Right ventricle myocardium superior (tissue), 1 donor: Measurements from ENCODE around the gene TMEM151B. TPM values are rescaled to one million over a fixed set of nuclear protein-coding genes. Genes with fewer than 3 reads are reported as not detected.
A peak's percentile ranks its signal among the peaks of the same experiment; 100 is the strongest.
"Not testable (repeated sequence)": the region's sequence is repeated elsewhere in the genome, so short reads cannot be mapped to it uniquely, and the experiment has no call there.

ENCODE experiments used
- ATAC-seq: fragments of 200-7000 bp; cut with Tn5 transposase; one replicate; pipeline ENCODE4 v1.9.1; 2020; ENCODE audit warnings: mild to moderate bottlenecking; ENCODE audit not compliant: poor library complexity
- DNase-seq: peaks from one replicate; pipeline ENCODE4 v3.0.0-alpha.2; 2020
- intact Hi-C: fragments of 100-400 bp; cut with DNase I; formaldehyde crosslinking; loops from one replicate; pipeline ENCODE4 v1.11.2; 2022
- total RNA-seq: library from RNA; stranded (reverse); fragmentation: NEBNext Ultra II Directional; extraction: Animal tissue kit (Norgen Biotek cat#: 25700); gene quantifications from one replicate; pipeline ENCODE4 v1.2.1, GENCODE V29; 2021
- donor health status: DM: no; HTN: yes; CAD: no; lungs with severe emphysema.

TMEM151B gene
- total RNA-seq, 1 donor from 2014 or later = not detected

DNA sequence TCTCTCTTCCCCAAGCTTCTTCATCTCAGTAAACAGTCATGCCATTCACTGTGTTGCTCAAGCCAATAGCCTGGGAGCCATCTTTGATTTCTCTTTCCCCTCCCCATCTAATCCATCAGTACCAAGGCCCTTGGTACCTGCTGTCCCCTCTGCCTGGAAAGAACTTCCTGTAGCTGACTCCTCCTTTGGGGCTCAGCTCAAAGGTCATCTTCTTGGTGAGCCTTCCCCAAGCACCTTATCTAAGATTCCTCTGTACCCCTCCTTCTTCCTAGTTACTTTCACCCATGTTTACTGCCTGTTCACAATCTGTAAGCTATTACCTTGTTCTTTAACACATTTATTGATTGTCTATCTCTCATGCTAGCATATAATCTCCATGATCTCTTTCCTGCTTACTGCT, 39.4 kb downstream of the TMEM151B start:
- no peak for DNase-seq
- intact Hi-C loops = loop anchor here (5.0 kb wide), 1 partner anchor 42 kb away; the partner anchor contains the start of gene NFKBIE
- no peak for ATAC-seq

DNA sequence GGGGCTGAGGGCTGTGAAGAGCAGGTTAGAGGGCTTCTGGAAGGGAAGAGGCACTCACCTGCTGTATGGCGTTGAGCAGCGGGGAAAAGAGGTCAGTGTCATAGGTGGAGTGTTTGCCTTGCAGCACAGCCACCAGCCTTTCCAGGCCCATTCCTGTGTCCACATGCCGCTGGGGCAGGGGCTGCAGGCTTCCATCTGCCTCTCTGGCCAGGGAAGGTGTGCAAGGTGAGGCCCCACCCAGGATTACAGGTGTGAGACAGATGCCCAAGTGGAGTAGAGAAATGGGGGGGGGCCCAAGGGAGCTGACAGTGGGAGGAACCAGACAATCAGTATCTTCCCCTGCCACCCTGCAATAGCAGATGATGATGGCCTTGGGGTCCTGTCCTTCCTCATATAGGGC, 40.0 kb downstream of the TMEM151B start:
- intact Hi-C loops = no loop called here

DNA sequence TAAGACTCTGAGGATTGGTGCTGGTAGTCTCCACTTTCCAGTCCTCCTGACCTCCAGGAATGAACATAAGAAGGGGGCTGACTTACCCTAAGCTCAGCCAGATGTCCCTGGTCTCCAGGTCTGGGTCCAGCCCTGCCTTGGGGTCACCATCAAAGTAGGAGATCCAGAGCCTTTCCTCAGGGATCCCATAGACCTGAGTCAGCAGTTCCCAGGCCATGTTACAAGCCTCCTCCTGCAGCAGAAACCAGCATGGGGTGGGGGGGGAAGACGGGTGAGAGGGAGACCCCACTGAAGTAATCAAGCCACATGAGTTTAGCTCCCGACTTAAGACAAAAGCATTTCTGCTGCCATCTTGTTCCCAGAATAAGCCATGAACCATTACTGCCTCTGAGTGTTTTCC, 41.1 kb downstream of the TMEM151B start:
- ATAC-seq (no peak), DNase-seq (no peak)
- intact Hi-C loops = no loop called here

More for the DNA sequence above, 40.0 kb downstream of the TMEM151B start:
- DNase-seq (no peak), ATAC-seq (no peak)

DNA sequence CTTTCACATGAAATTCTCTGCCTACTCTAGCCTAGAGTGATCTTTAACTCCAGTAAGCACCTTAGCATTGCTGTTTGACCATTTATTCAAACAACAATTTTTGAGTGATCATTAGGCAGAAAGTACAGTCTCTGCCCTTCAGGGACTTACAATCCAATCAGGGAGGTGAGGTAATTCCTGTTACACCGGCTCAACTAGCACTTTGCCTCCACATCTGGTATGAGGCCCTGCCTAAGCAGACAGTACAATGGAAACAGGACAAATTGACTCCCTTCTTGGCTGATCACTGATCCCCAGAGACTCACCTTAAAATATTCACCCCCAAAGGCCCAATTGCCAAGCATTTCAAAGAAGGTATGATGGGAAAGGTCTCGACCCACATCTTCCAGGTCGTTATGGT, 41.5 kb downstream of the TMEM151B start:
- DNase-seq = no peak
- intact Hi-C loops = no loop called here
- ATAC-seq = no peak

DNA sequence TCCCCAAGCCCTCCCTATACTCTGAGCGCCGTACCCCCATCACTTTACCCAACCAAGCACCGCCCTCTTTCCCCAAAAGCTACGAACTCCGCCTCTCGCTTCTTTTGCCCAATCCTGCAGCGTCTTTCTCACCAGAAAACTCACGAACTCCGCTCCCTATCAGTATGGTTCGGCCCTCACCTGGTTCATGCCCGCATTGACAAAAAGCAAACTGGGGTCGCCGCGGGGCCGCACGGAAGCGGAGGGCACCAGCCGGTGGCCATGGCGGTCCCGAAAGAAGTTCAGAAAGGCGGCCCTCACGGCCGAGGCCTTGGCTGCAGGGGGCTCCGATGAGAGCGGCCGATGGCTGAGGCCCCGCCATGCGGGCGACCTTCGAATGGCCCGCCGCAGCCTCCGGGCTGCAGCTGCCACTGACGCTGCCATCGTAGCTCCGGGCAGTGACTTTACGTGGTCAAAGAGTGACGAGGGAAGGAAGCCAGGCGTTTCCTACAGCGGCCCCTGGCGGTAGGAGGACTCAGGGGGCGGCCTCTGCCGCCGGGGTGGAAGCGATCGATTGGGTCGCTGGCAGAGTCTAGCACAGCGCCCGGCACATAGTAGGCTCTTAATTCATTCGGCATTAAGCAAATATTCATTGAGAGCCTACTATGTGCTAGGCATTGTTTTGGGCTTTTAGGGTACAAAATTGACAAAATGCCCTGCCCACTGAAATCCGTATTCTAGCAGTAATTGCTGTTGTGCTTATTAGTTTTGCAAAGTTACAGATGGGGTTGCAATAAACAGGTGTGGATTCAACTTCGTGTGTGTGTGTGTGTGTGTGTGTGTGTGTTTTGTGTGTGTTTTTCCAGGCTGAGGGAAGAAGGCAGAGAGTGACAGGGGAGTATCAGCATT, 42.9 kb downstream of the TMEM151B start, which contains the start of gene AARS2:
Gene AARS2, minus strand, starts transcription at position 447 of the 888 bp plus-strand sequence. Its CDS starts 24 bp downstream, at position 423.
- intact Hi-C loops = no loop called here
- peak; percentile 93 for DNase-seq

DNA sequence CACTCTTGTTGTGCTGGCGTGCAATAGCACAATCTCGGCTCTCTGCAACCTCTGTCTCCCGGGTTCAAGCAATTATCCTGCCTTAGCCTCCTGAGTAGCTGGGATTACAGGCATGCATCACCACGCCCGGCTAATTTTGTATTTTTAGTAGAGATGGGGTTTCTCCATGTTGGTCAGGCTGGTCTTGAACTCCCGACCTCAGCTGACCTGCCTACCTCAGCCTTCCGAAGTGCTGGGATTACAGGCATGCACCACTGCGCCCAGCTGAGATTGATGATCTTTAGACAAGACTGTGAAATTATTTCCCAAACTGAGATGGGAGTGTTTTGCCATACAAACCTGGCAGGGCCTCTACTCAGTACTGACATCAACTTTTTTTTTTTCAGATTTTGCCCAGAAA, 44.4 kb downstream of the TMEM151B start:
- ATAC-seq, intact Hi-C loops, DNase-seq: not testable (repeated sequence)

More for the DNA sequence above, 42.9 kb downstream of the TMEM151B start, which contains the start of gene AARS2:
- ATAC-seq = peak; percentile 95

DNA sequence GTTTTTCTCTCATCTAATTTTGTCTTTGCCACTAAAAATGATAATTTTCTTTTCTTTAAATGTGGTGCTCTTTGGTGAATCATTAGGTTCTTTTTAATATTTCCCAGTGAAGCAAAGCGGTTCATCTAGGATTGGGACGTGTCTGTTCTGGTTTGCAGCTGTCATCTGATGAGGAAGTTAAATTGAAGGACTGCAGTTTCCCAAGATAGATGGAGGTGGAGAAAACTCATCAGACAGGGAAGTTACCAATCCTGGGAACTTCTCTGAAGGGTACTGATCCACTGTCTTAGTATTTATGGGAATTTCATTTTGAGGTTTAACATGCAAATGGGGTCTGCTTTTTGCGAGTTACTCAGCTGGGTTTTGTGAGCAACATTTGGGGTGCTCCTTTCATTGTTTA, 45.3 kb downstream of the TMEM151B start:
- intact Hi-C loops = no loop called here
- ATAC-seq (no peak), DNase-seq (no peak)

DNA sequence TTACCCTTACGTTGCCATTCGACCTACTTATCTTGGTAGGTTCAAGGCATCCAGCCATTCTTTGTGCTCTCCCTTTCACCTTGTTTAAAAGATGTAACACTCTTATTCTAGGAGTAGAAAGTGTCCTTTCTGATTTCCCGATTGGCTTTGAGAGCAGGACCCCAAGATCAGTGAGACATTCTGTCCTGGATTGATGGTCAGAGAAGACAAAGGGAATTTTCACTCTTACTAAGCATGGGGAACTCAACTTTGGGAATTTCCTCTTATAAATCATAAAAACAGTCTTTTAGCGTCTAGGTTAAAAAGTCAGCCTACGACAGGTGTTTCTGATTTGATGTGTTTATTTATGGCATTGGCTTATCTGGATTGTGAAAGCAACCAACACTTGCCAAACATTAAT, 45.7 kb downstream of the TMEM151B start:
- intact Hi-C loops = no loop called here
- no peak for DNase-seq
- no peak for ATAC-seq

DNA sequence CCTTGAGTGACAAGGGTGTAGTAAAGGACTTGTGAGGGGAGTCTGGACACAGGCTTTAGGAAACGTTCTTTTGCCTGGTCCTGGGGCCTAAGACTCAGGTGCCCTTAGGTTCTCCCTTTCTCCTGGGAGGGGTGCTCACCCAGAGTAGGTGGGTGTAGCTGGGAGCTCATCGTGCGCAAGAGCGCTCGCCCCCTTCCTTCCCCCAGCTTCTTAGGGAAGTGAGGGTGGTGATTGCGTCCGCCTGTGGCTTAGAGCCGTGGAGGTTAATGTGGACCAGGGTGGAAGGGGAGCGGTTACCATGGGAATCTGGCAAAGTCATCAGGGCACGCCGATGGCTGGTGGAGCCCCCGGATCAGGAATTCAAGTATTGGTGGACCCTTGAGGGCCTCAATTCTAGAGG, 46.2 kb downstream of the TMEM151B start:
- no peak for DNase-seq
- ATAC-seq = no peak
- intact Hi-C loops = no loop called here

DNA sequence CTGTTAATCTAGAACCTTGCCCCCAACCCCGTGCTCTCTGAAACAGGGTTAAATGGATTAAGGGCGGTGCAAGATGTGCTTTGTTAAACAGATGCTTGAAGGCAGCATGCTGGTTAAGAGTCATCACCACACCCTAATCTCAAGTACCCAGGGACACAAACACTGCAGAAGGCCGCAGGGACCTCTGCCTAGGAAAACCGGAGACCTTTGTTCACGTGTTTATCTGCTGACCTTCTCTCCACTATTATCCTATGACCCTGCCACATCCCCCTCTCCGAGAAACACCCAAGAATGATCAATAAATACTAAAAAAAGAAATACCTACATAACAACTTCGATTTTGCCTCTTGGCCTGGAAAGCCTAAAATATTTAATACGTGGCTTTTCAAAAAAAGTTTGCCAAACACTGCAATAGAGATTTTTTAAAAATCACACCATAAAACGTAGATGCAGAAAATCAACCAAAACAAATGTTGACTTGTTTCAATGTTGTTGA, 46.9 kb downstream of the TMEM151B start:
- DNase-seq, ATAC-seq, intact Hi-C loops: not testable (repeated sequence)

DNA sequence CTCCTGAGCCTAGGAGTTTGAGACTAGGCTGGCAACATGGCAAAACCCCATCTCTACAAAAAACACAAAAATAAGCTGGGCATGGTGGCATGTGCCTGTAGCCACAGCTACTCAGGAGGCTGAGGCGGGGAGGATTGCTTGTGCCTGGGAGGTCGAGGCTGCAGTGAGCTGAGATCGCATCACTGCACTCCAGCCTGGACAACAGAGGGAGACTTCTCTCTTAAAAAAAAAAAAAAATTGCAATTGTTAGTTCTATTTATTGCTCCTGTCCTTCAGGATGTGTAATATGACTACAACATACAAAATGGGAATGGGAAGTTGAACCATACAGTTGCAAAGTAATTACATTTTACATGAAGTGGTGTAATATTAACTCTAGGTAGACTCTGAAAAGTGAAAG, 51.0 kb downstream of the TMEM151B start:
- intact Hi-C loops = no loop called here
- ATAC-seq (no peak), DNase-seq (no peak)

DNA sequence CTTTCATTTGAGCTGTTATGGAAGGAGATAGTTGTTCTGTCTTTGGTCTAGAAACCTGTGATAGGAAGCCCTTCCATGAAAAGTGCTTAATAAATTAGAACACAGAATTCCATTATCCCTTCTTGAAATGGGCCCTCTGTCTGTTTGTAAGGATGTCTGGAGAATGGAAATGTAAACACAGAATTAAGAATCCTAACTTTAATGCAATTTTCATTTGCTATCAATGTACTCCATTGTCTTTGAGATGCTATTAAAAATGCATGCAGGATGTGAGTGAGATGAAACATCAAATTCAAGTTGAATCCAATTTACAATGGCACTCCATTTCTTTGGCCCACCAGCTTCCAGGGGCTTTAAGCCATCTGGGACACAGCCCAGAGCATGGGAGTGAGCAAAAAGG, 56.8 kb downstream of the TMEM151B start:
- intact Hi-C loops = no loop called here
- DNase-seq (no peak), ATAC-seq (no peak)

DNA sequence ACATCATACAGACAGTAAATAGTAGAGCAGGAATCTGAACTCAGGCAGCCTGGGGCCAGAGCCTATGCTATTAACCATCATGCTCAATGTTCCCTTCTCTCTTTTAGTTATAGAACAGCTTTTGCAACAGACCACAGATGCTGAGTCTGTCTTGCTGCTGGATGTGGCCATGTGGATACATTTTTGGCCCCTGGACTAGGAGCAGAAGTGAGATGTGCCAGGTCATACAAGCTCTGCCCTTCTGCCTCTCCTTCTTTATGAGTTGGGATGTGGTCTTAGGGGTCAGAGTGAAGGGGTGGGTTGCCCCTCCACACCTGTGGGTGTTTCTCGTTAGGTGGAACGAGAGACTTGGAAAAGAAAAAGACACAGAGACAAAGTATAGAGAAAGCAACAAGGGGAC, 57.5 kb downstream of the TMEM151B start:
- intact Hi-C loops = no loop called here
- ATAC-seq (no peak), DNase-seq (no peak)

DNA sequence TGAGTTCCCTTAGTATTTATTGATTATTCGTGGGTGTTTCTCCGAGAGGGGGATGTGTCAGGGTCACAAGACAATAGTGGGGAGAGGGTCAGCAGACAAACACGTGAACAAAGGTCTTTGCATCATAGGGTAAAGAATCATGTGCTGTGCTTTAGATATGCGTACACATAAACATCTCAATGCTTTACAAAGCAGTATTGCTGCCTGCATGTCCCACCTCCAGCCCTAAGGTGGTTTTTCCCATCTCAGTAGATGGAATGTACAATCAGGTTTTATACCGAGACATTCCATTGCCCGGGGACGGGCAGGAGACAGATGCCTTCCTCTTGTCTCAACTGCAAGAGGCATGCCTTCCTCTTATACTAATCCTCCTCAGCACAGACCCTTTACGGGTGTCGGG, 58.0 kb downstream of the TMEM151B start:
- DNase-seq, intact Hi-C loops, ATAC-seq: not testable (repeated sequence)

DNA sequence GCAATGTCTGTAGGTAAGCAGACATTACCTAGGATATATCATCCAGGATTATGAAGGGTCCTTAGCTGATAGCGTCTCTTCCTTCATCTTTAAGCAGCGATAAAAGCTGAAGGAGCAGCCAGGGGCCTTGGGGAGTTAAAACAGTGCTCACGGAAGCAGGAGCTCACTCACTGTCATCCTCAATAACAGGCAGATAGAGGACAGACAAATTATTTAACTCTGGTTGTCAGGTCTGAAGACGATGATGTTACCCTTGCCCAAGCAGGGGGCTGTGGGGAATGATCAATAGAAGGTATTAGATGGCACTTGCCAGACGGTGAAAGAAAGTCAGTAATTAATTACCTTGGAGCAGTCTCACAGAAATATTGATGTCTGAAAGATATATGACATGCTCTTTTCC, 59.6 kb downstream of the TMEM151B start:
- intact Hi-C loops = no loop called here
- ATAC-seq (no peak), DNase-seq (no peak)

DNA sequence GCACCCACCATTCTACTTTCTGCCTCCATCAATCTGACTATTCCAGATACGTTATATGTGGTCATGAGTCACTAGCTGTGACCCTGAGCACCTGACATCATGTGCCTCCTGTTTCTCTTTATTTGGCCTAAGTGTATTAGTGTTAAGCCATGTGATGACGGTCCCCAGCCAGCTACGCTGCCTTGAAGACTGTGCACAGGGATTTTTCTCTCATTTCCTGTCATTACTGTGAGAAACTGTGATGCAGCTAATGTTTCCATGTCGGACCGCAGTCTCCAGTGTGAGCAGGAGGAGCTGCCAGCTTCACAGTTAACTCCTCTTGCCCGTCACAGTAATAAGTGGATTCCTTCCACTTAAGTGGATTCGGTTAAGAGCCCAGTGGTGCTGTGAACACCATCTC, 62.3 kb downstream of the TMEM151B start:
- intact Hi-C loops = no loop called here
- no peak for ATAC-seq
- no peak for DNase-seq

DNA sequence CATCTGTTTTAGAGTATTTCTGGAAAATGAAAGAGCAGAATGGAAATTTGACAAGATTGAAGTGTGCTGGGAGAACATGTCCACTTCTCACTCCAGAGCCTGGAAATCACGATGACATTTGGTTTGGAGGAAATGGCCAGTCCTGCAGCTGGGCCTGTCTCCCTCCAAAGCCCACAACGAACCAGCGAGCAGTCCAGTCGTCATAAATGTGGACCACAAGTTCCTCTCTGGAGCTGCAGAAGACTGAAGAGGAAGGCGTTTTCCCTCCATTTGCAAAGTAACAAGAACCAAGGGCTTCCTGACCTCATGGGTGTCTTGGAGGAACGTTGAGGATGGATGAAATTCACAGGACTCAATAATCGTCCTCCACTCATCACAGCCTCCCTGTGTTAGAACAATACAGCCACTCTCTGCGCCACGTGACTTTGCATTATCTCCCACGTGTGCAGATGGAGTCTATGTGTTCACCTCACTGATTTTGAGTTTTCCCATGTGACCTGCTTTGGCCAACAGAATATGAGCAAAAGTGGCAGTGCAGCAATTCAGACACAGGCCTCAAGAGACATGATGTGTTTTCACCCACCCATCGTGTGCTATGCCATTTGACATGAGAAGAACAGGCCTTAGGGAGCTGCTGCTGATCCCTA, 63.1 kb downstream of the TMEM151B start:
- intact Hi-C loops = no loop called here
- DNase-seq (no peak), ATAC-seq (no peak)

DNA sequence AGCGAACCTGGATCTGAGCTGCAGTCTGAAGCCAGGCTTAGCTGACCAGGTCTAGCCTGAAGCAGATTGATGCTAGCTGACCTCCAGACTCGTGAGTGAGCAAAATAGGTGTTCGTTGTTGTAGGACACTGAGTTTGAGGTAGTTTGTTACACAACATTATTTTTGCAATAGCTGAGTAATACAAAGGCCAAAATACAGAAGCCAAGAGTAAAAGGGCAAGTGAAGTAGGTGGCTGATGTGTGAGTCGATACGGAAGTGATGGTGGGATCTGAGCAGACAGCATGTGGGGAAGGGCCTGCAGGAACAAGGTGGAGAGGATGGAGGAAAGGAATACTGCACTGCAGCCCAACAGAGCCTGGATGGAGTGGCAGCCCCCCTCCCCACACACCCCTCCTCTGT, 63.7 kb downstream of the TMEM151B start:
- ATAC-seq = no peak
- intact Hi-C loops = no loop called here
- no peak for DNase-seq

DNA sequence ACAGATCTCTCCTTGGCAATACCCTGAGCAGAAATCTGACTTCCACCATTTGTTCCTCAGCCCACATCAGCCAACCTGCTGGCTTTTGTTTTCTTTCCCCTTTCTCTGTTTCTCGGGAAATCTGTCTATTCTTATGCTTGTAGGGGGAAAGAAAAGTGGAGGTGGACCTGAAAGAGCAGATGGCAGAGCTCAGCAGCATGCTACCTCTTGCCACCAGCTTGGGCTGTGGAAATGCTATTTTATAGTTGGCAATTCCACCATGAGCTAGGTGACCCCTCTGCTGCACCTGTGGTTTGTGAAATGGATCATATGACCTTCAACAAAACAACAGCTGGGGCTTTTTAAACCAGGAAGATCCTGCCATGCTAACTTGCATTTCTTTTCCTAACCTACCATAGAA, 65.4 kb downstream of the TMEM151B start:
- DNase-seq = no peak
- intact Hi-C loops = no loop called here
- no peak for ATAC-seq
